ENCODE measurements around the gene CAMK4. TPM values are rescaled to one million over a fixed set of nuclear protein-coding genes. Genes with fewer than 3 reads are reported as not detected.

CAMK4 gene
- total RNA-seq, 1 experiment from 2014 or later, result 6.3 TPM

DNA sequence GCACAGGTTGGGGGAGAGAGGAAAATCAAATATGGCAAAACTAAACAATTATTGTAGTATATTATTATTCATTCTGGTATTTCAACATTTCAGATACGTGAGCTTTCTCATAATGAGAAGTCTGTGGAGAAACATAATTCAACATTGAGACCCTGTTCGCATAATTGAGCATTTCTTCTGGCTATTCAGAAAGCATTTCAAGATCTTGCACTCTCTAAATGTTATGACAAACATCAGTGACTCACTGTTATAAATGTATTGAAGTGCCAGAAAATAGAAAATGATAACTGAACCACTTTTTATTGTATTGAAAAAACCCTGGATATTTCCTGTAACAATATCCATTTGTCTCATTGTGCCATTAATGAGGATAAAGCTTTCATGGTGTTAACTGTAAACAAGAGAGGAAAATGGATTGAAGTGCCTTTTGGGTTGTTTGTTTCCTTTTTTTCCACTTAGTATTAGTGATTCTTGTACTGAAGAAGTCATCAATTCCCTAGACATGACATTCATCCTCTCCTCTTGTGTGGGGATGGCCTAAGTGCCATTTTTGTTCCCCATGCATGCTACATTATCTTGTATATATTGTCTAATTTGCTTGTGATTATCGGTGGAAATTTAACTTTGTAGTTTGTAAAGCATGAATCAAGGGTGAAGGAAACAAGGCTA, 124.6 kb downstream of the CAMK4 start:
- no peak overlapping the region for H3T11ph ChIP-seq (ENCODE audit: low read length)
- no peaks in the 10 kb centered on the region for H3K79me1 ChIP-seq (ENCODE audit: insufficient read depth, low read depth, low read length, poor library complexity, severe bottlenecking)
- H3K27ac ChIP-seq (ENCODE audit: insufficient read length, low read depth, low read length), result no peak overlapping the region
- no peak overlapping the region for H2BK12ac ChIP-seq (ENCODE audit: insufficient read length, low read depth, low read length)
- H3K9ac ChIP-seq (ENCODE audit: extremely low read depth, insufficient read length, low read length), result no peak overlapping the region
- H2AK5ac ChIP-seq (ENCODE audit: insufficient read length, low read length), result no peak overlapping the region
- DNase-seq, result no peak
- Mint-ChIP-seq H3K36me3 (ENCODE audit: insufficient read depth in 1 of 3, low read depth in 3 of 3) (no peaks in the 10 kb centered on the region), H3K4me3 (no peak overlapping the region), H3K27me3 (ENCODE audit: low read depth) (no peaks in the 10 kb centered on the region), H3K27ac (no peak overlapping the region), H3K9me3 (no peaks in the 10 kb centered on the region), H3K4me1 (peaks cover 0 to 5% of the 10 kb centered on the region in 2 experiments; a peak in 2 of 4 replicates)
- H3K18ac ChIP-seq (ENCODE audit: insufficient read length, low read depth, low read length), result no peak overlapping the region
- H2BK20ac ChIP-seq (ENCODE audit: low read depth, low read length, poor library complexity, severe bottlenecking), result no peak overlapping the region
- H2AFZ ChIP-seq (ENCODE audit: low read length), result no peak overlapping the region
- TF ChIP-seq, protein P1, sequence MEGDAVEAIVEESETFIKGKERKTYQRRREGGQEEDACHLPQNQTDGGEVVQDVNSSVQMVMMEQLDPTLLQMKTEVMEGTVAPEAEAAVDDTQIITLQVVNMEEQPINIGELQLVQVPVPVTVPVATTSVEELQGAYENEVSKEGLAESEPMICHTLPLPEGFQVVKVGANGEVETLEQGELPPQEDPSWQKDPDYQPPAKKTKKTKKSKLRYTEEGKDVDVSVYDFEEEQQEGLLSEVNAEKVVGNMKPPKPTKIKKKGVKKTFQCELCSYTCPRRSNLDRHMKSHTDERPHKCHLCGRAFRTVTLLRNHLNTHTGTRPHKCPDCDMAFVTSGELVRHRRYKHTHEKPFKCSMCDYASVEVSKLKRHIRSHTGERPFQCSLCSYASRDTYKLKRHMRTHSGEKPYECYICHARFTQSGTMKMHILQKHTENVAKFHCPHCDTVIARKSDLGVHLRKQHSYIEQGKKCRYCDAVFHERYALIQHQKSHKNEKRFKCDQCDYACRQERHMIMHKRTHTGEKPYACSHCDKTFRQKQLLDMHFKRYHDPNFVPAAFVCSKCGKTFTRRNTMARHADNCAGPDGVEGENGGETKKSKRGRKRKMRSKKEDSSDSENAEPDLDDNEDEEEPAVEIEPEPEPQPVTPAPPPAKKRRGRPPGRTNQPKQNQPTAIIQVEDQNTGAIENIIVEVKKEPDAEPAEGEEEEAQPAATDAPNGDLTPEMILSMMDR (conservative IDR thresholded peaks at IDR 0.05), result no peak
- no peak overlapping the region for H2BK5ac ChIP-seq (ENCODE audit: insufficient read length, low read length)
- no peak overlapping the region for H4K8ac ChIP-seq (replicated peaks; ENCODE audit: insufficient read length, low read depth, low read length)
- no peaks in the 10 kb centered on the region for H3K27me3 ChIP-seq (ENCODE audit: insufficient read depth, low read length)
- no peak overlapping the region for H3K56ac ChIP-seq (ENCODE audit: insufficient read length, low read depth, low read length)
- H3K23me2 ChIP-seq (ENCODE audit: insufficient read length, low read depth, low read length, poor library complexity, severe bottlenecking), result no peaks in the 10 kb centered on the region
- H4K5ac ChIP-seq (ENCODE audit: insufficient read length, low read depth, low read length), result no peak overlapping the region
- H4K91ac ChIP-seq (ENCODE audit: insufficient read length, low read depth, low read length), result no peak overlapping the region
- H3K4me2 ChIP-seq (ENCODE audit: insufficient read depth, insufficient read length, low read length), result no peak overlapping the region
- H3K4me1 ChIP-seq (ENCODE audit: insufficient read depth, low read length), result no peaks in the 10 kb centered on the region; the same call in 1 of the 2 replicates
- H2BK15ac ChIP-seq (ENCODE audit: low read depth, low read length), result no peak overlapping the region
- H3K79me2 ChIP-seq (ENCODE audit: insufficient read depth, low read length), result no peaks in the 10 kb centered on the region
- no peak overlapping the region for H2BK120ac ChIP-seq (ENCODE audit: low read depth, low read length, poor library complexity, severe bottlenecking)
- H4K20me1 ChIP-seq (ENCODE audit: control insufficient read depth, insufficient read depth, insufficient read length), result no peaks in the 10 kb centered on the region
- no peak overlapping the region for H3K23ac ChIP-seq (ENCODE audit: insufficient read length, low read depth, low read length)
- H3K9me3 ChIP-seq (ENCODE audit: control insufficient read depth, low read depth, low read length), result no peaks in the 10 kb centered on the region
- H3K4ac ChIP-seq (ENCODE audit: low read depth, low read length), result no peak overlapping the region
- no peak overlapping the region for H3K14ac ChIP-seq (ENCODE audit: insufficient read depth, low read length)
- WGBS (ENCODE audit: extremely low coverage, insufficient read length, low lambda C conversion rate), result no CpG with 5 or more reads among the region's 3 CpGs
